Esophagus muscularis mucosa (tissue), 4 donors: ENCODE results near the gene TBC1D22A.

Experiments
- CTCF ChIP-seq, 3 experiments: fragments of 200-600 bp in 2 of 3; fragments of 450-650 bp in 1 of 3; sonication (generic) in 2 of 3; IDR thresholded peaks; one replicate each; pipeline ENCODE4 v1.5.1; 2017 to 2019; ENCODE audit warnings: antibody characterized with exemption in 3 of 3, mild to moderate bottlenecking in 2 of 3, moderate library complexity in 1 of 3
- EP300 ChIP-seq: sonication (generic); formaldehyde crosslinking; IDR thresholded peaks from one replicate; pipeline ENCODE4 v1.6.1; 2017; ENCODE audit warnings: antibody characterized with exemption
- POLR2A ChIP-seq: fragments of 450-650 bp; IDR thresholded peaks from one replicate; pipeline ENCODE4 v1.6.1; 2017; ENCODE audit warnings: antibody characterized with exemption, moderate library complexity, mild to moderate bottlenecking, low read depth

GRCh38 chr22:47069270-47069669 is 306.8 kb downstream of the TBC1D22A start:
- TF ChIP-seq CTCF (IDR thresholded peaks at IDR 0.05) (no peak), EP300 (no peak), POLR2A (no peak)
